Activated B cell treated with CpG ODN at 0.5 μM for 24 hours (primary cell): ENCODE results near the gene ALAS1. TPM values are rescaled to one million over a fixed set of nuclear protein-coding genes. Genes with fewer than 3 reads are reported as not detected.

Experiments used
- ATAC-seq: fragments of 200-7000 bp; cut with Tn5 transposase; one replicate; pipeline ENCODE4 v1.10.0; 2021; ENCODE audit warnings: low read depth, mild to moderate bottlenecking, moderate library complexity
- CTCF ChIA-PET: fragments of 350-600 bp; sonication (Branson Sonifier 250); formaldehyde crosslinking; loops from one replicate; lab custom pipeline; 2021; ENCODE audit warnings: antibody characterized with exemption; lab: Charles Lee
- POLR2A ChIA-PET: fragments of 350-600 bp; sonication (Branson Sonifier 250); formaldehyde crosslinking; loops from one replicate; lab custom pipeline; 2021; ENCODE audit warnings: antibody characterized with exemption; lab: Charles Lee
- DNase-seq: peaks from one replicate; pipeline ENCODE4 v3.0.0; 2022
- H3K27ac Mint-ChIP-seq: one replicate; pipeline ENCODE4 v1.8.0; 2020; ENCODE audit warnings: mixed read lengths
- H3K27me3 Mint-ChIP-seq: one replicate; pipeline ENCODE4 v1.8.0; 2021; ENCODE audit warnings: mixed read lengths
- H3K36me3 Mint-ChIP-seq: one replicate; pipeline ENCODE4 v1.8.0; 2021; ENCODE audit warnings: low read depth, mixed read lengths
- H3K4me1 Mint-ChIP-seq: one replicate; pipeline ENCODE4 v1.8.0; 2021; ENCODE audit warnings: mixed read lengths
- H3K4me3 Mint-ChIP-seq: one replicate; pipeline ENCODE4 v1.8.0; 2020; ENCODE audit warnings: mild to moderate bottlenecking, mixed read lengths
- H3K9me3 Mint-ChIP-seq: one replicate; pipeline ENCODE4 v1.8.0; 2020; ENCODE audit warnings: mixed read lengths
- CTCF ChIP-seq: fragments of 200-600 bp; IDR thresholded peaks from one replicate; pipeline ENCODE4 v1.8.0; 2022; ENCODE audit warnings: antibody characterized with exemption, mild to moderate bottlenecking
- intact Hi-C: fragments of 100-400 bp; cut with micrococcal nuclease; formaldehyde crosslinking; loops from one replicate; pipeline ENCODE4 v1.15.1; 2024
- total RNA-seq: library from RNA; stranded (reverse); gene quantifications from 2 replicates; pipeline ENCODE4 v1.2.3, GENCODE V29; 2022

Gene ALAS1
- total RNA-seq, 1 donor from 2014 or later: 27.6 TPM

GRCh38 chr3:52183786-52184445 is 14.0 kb upstream of the ALAS1 start:
- Mint-ChIP-seq H3K27me3 (no peaks in the 10 kb centered on the region), H3K9me3 (no peaks in the 10 kb centered on the region), H3K4me1 (peaks cover 5% of the 10 kb centered on the region), H3K4me3 (no peak overlapping the region), H3K27ac (no peak overlapping the region), H3K36me3 (no peaks in the 10 kb centered on the region)
- DNase-seq (no peak), ATAC-seq (no peak)
- intact Hi-C loops: no loop called here
- ChIA-PET CTCF (no interaction called here), POLR2A (interaction anchor here (0.6 kb wide), 1 partner anchor 33 kb away, joined by 6 read pairs; no protein-coding TSS in a partner anchor)
- TF ChIP-seq CTCF: no peak

GRCh38 chr3:52184690-52185089 is 13.3 kb upstream of the ALAS1 start:
- no peak for ATAC-seq
- H3K4me3 Mint-ChIP-seq: no peak overlapping the region
- no peak overlapping the region for H3K27ac Mint-ChIP-seq
- no peaks in the 10 kb centered on the region for H3K9me3 Mint-ChIP-seq
- no peaks in the 10 kb centered on the region for H3K36me3 Mint-ChIP-seq
- peaks cover 9% of the 10 kb centered on the region for H3K4me1 Mint-ChIP-seq
- intact Hi-C loops: no loop called here
- ChIA-PET POLR2A (no interaction called here), CTCF (no interaction called here)
- H3K27me3 Mint-ChIP-seq: no peaks in the 10 kb centered on the region
- no peak for DNase-seq
- TF ChIP-seq CTCF: no peak

- DNase-seq (no peak), ATAC-seq (no peak)
- POLR2A ChIA-PET: no interaction called here
- no peaks in the 10 kb centered on the region for H3K36me3 Mint-ChIP-seq
- intact Hi-C loops: no loop called here
- TF ChIP-seq CTCF: no peak
- H3K4me3 Mint-ChIP-seq: no peak overlapping the region
- no peak overlapping the region for H3K27ac Mint-ChIP-seq
- H3K9me3 Mint-ChIP-seq: no peaks in the 10 kb centered on the region
- H3K4me1 Mint-ChIP-seq: peaks cover 8% of the 10 kb centered on the region
- CTCF ChIA-PET: no interaction called here
- H3K27me3 Mint-ChIP-seq: no peaks in the 10 kb centered on the region
Observed at GRCh38 chr3:52185311-52185710, 12.6 kb upstream of the ALAS1 start.

GRCh38 chr3:52185837-52186236 is 12.1 kb upstream of the ALAS1 start:
- Mint-ChIP-seq H3K27me3 (no peaks in the 10 kb centered on the region), H3K36me3 (no peaks in the 10 kb centered on the region), H3K27ac (no peak overlapping the region), H3K4me3 (no peak overlapping the region), H3K4me1 (peaks cover 4% of the 10 kb centered on the region), H3K9me3 (no peaks in the 10 kb centered on the region)
- ATAC-seq (no peak), DNase-seq (no peak)
- POLR2A ChIA-PET: no interaction called here
- CTCF ChIA-PET: no interaction called here
- TF ChIP-seq CTCF: no peak
- intact Hi-C loops: no loop called here

GRCh38 chr3:52186729-52187128 is 11.2 kb upstream of the ALAS1 start:
- ATAC-seq (no peak), DNase-seq (no peak)
- TF ChIP-seq CTCF: no peak
- intact Hi-C loops: no loop called here
- H3K9me3 Mint-ChIP-seq: no peaks in the 10 kb centered on the region
- ChIA-PET POLR2A (no interaction called here), CTCF (no interaction called here)
- peaks cover 4% of the 10 kb centered on the region for H3K4me1 Mint-ChIP-seq
- H3K27me3 Mint-ChIP-seq: no peaks in the 10 kb centered on the region
- no peak overlapping the region for H3K4me3 Mint-ChIP-seq
- no peaks in the 10 kb centered on the region for H3K36me3 Mint-ChIP-seq
- no peak overlapping the region for H3K27ac Mint-ChIP-seq
